Measurements from ENCODE around the gene HAP1. TPM values are rescaled to one million over a fixed set of nuclear protein-coding genes. Genes with fewer than 3 reads are reported as not detected.

Gene HAP1
- total RNA-seq, 1 experiment from 2014 or later = not detected

DNA sequence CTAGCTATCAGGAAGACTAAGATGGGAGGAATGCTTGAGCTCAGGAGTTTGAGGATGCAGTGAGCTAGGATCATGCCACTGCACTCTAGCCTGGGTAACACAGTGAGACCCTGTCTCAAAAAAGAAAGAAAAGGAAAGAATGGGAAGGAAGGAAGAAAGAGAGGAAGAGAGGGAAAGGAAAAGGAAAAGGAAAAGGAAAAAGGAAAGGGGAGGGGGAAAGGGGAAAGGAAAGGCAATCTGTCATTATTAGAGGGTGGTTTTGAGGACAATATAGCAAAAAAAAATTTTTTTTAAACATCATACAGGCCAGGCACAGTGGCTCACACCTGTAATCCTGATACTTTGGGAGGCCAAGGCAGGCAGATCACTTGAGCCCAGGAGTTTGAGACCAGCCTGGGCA is 31.7 kb upstream of the HAP1 start:
- DNase-seq (ENCODE audit: low read depth) = no peak

GRCh38 chr17:41763327-41763726 is 28.9 kb upstream of the HAP1 start:
- DNase-seq (ENCODE audit: low read depth) = no peak

DNA sequence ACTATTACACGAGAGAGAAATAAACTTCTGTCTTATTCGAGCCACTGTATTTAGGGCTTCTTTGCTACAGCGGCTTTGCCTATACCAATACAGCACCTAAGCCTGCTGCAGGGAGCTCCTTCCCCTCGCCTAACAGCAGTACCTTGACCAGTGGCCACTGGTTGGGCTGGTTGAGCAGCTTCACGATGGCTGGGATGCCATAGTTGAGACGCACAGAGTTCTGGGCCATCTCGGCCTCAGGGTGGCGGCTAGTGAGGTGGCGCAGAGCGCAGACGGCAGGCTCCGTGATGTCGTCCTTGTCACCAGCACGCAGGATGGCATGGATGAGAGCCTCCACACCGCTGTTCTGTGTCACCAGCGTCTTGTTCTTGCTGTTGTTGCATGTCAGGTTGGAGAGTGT is 28.4 kb upstream of the HAP1 start:
- DNase-seq (ENCODE audit: low read depth) = no peak

DNA sequence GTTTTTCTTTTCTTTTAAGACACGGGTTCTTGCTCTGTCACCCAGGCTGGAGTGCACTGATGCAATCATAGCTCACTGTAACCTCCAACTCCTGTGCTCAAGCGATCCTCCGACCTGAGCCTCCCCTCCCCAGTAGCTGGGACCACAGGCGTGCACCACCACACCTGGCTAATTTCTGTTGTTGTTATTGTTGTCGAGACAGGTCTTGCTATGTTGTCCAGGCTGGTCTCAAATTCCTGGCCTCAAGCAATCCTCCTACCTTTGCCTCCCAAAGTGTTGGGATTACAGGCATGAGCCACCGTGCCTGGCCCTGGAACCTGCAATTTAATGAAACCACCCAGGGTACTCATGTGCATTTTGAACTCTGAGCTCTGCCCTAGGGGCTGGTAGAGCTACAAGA is 27.9 kb upstream of the HAP1 start:
- no peak for DNase-seq (ENCODE audit: low read depth)

- DNase-seq (ENCODE audit: low read depth) = no peak
These were observed 26.4 kb upstream of the HAP1 start for GRCh38 chr17:41760878-41761277.

- no peak for DNase-seq (ENCODE audit: low read depth)
These were observed 24.2 kb upstream of the HAP1 start for GRCh38 chr17:41758601-41759000.

- DNase-seq (ENCODE audit: low read depth) = no peak
These were observed 19.6 kb upstream of the HAP1 start for GRCh38 chr17:41754066-41754465.

- no peak for DNase-seq (ENCODE audit: low read depth)
These were observed 16.8 kb upstream of the HAP1 start for GRCh38 chr17:41751288-41751687.

DNA sequence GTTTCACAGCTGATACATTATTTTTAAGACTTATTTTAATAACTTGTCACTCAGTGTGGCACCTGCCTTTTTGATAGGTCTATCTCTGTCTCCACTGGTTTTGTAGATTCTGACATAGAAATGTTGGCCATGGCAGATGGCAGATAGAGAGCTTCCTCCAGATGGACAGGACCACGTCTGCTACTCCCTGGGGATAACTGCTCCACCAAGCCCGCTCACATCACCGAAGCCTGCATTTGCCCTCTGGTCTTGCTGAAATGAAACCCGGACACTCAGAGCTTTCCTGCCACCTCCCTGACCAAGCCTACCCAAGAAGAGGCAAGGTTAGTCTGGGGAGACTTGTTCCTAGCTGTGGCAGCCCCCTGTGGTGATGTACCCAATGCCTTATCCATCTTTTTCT is 16.4 kb upstream of the HAP1 start:
- DNase-seq (ENCODE audit: low read depth) = no peak

DNA sequence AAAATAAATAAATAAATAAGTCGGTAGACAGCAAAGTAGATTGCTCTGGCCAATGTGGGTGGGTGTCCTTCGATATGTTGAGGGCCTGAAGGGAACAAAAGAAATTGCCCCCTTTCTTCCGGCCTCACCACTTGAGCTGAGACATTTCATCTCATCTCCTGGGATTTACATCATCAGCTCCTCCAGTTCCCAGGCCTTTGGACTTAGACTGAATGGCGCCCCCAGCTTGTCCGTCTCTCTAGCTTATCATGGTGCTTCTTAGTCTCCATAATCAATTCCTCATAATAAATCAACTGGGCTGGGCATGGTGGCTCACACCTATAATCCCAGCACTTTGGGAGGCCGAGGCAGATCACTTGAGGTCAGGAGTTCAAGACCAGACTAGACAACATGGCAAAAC is 13.8 kb upstream of the HAP1 start:
- no peak for DNase-seq (ENCODE audit: low read depth)

DNA sequence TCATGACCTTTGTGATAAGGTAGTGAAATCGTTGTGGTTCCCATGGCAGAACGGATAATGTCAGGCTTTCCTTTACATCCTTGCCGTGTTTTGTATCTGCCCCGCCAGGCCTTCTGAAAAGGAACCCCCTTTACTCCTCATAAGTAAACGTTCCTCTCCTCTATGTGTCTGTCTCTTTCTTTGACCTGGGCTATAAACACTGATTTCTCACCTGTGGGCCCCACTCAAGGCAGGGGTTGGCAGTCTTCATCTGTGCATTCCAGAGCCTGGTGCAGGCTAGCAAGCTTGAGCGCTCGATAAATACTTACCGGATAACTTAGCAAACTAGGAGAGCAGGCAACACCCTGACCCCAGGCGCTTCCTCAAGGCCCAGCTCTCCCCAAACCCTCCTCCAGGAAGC is 7.3 kb upstream of the HAP1 start:
- DNase-seq (ENCODE audit: low read depth) = no peak

- DNase-seq (ENCODE audit: low read depth) = no peak
These were observed 6.1 kb upstream of the HAP1 start for GRCh38 chr17:41740506-41740905.

GRCh38 chr17:41739661-41740352 is 5.4 kb upstream of the HAP1 start:
- DNase-seq (ENCODE audit: low read depth) = no peak

- no peak for DNase-seq (ENCODE audit: low read depth)
These were observed 4.3 kb upstream of the HAP1 start for GRCh38 chr17:41738801-41739112.

- DNase-seq (ENCODE audit: low read depth) = peak; percentile 67
These were observed 3.8 kb upstream of the HAP1 start for GRCh38 chr17:41738077-41738800.

DNA sequence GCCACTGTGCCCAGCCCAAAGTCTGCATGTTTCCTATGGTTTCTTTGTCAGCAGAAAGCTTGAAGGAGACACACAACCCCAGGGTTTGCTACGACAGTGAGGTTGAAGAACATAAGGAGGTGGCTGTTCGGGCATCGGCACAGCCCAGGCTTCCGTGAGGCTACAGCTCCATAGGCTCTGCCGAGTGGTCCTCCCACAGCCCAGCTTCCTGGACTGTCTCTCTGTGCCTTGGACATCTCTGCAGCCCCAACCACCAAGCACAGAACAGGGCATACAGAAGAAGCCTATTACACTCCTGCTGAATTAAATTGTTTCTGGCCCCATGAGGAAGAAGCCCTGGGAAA is 3.2 kb upstream of the HAP1 start:
- peak; percentile 60 for DNase-seq (ENCODE audit: low read depth)

- peak; percentile 28 for DNase-seq (ENCODE audit: low read depth)
These were observed 2.7 kb upstream of the HAP1 start for GRCh38 chr17:41736983-41737679.

DNA sequence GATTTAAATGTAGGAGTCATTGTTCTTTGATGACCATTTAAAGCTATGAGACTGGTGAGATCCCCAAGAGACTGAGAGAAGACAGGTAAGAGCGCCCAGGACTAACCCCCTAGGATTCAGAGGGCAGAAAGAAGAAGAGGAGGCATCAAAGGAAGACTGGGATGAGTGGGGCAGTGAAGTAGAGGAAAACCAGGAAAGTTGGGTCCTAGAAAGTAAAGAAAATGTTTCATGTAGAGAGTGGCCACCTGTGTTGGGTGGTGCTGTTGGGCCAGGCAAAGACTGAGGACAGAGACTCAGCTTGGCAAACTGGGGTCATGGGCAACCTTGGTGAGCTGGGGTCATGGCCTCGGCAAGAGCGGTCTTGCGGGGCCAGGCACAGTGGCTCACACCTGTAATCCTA is 1.3 kb upstream of the HAP1 start:
- no peak for DNase-seq (ENCODE audit: low read depth)

- DNase-seq (ENCODE audit: low read depth) = no peak
These were observed 488 bp upstream of the HAP1 start for GRCh38 chr17:41734949-41735313.

GRCh38 chr17:41733348-41734138 is 900 bp downstream of the HAP1 start:
- no peak for DNase-seq (ENCODE audit: low read depth)

DNA sequence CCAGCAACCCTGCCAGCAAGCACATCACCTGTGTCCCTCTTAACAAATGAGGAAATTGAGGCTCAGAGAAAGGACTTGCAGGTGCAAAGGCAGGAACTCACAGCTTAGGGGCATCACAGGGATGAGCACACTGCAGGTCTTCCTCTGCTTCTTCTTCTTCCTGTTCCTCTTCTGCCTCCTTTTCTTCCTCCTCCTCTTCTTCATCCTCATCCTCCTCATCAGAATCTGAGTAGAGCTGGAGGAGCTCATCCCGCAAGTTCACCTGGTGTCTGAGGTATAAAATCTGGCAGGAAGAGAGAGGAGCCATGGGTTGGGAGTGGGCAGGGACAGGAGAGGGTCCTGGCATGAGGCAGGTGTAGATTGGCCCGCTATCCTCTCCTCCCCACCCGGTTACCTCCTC is 2.6 kb downstream of the HAP1 start:
- no peak for DNase-seq (ENCODE audit: low read depth)

DNA sequence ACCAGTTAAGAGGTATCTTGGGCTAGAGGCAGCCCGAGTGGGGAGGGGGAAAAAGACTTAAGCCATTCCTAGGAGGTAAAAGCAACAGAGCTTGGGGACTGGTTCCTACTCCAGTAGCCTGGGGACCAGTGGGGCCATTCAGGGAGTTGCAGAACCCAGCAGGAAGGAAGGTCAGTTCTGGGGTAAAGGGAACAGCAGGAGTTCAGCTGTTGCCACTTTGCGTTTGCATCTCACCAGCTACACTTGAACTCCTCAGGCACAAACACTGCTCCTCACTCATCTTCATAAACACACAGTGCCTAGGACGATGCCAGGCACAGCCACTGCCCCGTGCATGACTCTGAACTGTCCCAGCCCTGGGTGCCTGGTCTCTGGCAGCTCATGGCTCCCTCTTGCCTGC is 4.0 kb downstream of the HAP1 start:
- DNase-seq (ENCODE audit: low read depth) = no peak

DNA sequence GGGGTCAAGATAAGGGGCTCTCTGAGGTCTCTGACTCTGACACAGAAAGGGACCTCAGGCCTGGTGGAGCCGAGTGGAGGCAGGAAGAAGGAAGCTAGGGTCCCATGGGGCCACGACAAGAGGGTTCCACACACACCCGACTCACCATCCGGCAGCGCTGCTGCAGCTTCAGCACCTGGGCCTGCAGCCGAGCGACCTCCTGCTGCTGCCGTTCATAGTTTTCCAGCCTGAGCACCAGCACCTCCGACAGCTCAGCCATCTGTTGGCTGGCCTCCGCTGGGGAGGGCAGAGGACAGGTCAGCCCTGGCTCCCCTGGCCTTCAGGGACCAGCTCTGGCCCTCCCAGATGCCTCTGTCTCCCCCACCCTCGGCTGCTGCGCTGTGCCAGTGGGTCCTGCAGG is 6.4 kb downstream of the HAP1 start:
- DNase-seq (ENCODE audit: low read depth) = no peak

All from RPMI7951 (cell line).